ENCODE measurements around the gene SPAG9. TPM values are rescaled to one million over a fixed set of nuclear protein-coding genes. Genes with fewer than 3 reads are reported as not detected.
A peak's percentile ranks its signal among the peaks of the same experiment; 100 is the strongest.
"Not testable (repeated sequence)": the region's sequence is repeated elsewhere in the genome, so short reads cannot be mapped to it uniquely, and the experiment has no call there.

The SPAG9 gene
- total RNA-seq, 1 experiment from 2014 or later: 129 TPM

DNA sequence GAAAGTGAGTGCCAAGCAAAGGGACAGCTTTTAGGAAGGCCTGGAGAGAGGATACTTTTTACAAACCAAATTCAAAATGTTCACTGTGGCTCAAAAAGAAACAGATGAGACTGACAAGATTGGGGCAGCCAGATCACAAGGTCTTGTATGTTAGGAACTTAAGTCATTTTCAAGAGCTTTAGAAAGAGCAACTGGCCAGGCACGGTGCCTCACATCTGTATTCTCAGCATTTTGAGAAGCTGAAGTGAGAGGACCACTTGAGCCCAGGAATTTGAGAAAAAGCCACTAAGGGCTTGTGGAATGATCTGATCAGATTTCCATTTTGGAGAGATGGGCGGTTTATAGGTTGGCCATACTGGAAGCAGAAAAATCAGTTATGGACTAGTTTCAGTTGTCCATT, 17.2 kb downstream of the SPAG9 start:
- DNase-seq: no peak
- Mint-ChIP-seq H3K27ac (ENCODE audit: unreplicated experiment) (peak overlapping the region; percentile 31), H3K27me3 (ENCODE audit: unreplicated experiment) (no peaks in the 10 kb centered on the region), H3K36me3 (ENCODE audit: insufficient read depth, unreplicated experiment) (no peaks in the 10 kb centered on the region), H3K4me3 (ENCODE audit: low read depth, unreplicated experiment) (peak overlapping the region; percentile 27), H3K4me1 (ENCODE audit: low read depth, unreplicated experiment) (peaks cover 27% of the 10 kb centered on the region), H3K9me3 (ENCODE audit: low read depth, unreplicated experiment) (no peaks in the 10 kb centered on the region)
- BruUV-seq (replicated peaks): no TSS peak
- TF ChIP-seq, protein P1, sequence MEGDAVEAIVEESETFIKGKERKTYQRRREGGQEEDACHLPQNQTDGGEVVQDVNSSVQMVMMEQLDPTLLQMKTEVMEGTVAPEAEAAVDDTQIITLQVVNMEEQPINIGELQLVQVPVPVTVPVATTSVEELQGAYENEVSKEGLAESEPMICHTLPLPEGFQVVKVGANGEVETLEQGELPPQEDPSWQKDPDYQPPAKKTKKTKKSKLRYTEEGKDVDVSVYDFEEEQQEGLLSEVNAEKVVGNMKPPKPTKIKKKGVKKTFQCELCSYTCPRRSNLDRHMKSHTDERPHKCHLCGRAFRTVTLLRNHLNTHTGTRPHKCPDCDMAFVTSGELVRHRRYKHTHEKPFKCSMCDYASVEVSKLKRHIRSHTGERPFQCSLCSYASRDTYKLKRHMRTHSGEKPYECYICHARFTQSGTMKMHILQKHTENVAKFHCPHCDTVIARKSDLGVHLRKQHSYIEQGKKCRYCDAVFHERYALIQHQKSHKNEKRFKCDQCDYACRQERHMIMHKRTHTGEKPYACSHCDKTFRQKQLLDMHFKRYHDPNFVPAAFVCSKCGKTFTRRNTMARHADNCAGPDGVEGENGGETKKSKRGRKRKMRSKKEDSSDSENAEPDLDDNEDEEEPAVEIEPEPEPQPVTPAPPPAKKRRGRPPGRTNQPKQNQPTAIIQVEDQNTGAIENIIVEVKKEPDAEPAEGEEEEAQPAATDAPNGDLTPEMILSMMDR (IDR thresholded peaks at IDR 0.05; ENCODE audit: unreplicated experiment): no peak
- intact Hi-C loops (cut with micrococcal nuclease; ENCODE audit: unreplicated experiment): no loop called here
- CTCF ChIA-PET: interaction anchor here (0.7 kb wide), 1 partner anchor 793 kb away, joined by 4 read pairs; no protein-coding TSS in a partner anchor

DNA sequence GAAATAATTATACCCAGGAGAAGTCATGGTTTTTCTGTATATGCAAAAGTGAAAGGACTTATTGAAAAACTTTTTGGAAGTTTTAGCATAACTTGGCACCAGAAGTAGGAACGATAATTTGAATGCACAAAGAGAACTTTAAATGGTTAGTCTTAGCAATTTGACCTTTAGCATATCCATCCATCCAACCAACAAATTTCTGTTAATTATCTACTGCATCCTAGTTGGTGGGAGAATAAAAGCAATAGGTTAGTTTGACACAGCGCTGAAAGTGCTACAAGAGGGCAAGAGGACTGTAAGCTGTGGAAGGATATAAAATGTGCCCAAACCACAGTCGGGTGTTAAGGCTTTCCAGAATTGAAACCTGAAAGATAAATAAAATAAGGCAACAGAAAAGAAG, 17.6 kb downstream of the SPAG9 start:
- Mint-ChIP-seq H3K4me3 (ENCODE audit: low read depth, unreplicated experiment) (peak overlapping the region; percentile 27), H3K4me1 (ENCODE audit: low read depth, unreplicated experiment) (peaks cover 27% of the 10 kb centered on the region), H3K27me3 (ENCODE audit: unreplicated experiment) (no peaks in the 10 kb centered on the region), H3K9me3 (ENCODE audit: low read depth, unreplicated experiment) (no peaks in the 10 kb centered on the region), H3K27ac (ENCODE audit: unreplicated experiment) (peak overlapping the region; percentile 31), H3K36me3 (ENCODE audit: insufficient read depth, unreplicated experiment) (no peaks in the 10 kb centered on the region)
- CTCF ChIA-PET: interaction anchor here (0.6 to 0.7 kb wide), 2 partner anchors 10 to 792 kb away, joined by 4 to 5 read pairs; no protein-coding TSS in a partner anchor
- no peak for DNase-seq
- BruUV-seq (replicated peaks): no TSS peak
- TF ChIP-seq, protein P1 (IDR thresholded peaks at IDR 0.05; ENCODE audit: unreplicated experiment): no peak
- intact Hi-C loops (cut with micrococcal nuclease; ENCODE audit: unreplicated experiment): no loop called here

DNA sequence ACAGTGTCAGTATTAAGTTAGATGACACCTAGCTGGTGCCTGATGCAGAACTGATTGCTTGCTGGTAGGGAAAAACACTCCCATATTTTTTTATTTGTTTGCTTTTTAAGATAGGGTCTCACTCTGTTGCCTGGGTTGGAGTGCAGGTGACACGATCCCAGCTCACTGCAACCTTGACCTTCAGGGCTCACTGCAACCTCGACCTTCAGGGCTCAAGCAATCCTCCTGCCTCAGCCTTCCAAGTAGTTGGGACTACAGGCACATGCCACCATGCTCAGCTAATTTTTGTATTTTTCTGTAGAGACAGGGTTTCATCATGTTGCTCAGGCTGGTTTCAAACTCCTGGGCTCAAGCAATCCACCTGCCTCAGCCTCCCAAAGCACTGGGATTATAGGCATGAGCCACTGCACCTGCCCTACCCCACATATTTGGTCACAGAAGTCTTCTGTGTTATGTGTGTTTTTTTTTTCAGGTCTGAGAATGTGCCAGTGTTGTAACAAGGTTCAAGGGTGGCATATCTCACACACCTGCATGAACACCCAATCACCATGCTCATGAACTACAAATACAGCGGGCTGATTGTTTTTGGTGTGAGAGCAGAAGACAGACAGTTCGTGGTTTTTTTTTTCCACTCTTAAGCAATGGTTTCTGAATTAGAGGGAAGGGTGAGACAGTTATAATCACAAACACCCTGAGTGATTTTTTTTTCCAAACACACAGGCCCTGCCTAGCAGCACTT, 22.8 kb downstream of the SPAG9 start:
- DNase-seq: no peak
- TF ChIP-seq, protein P1 (IDR thresholded peaks at IDR 0.05; ENCODE audit: unreplicated experiment): no peak
- Mint-ChIP-seq H3K27ac (ENCODE audit: unreplicated experiment) (no peak overlapping the region), H3K36me3 (ENCODE audit: insufficient read depth, unreplicated experiment) (no peaks in the 10 kb centered on the region), H3K4me1 (ENCODE audit: low read depth, unreplicated experiment) (peaks cover 10% of the 10 kb centered on the region), H3K27me3 (ENCODE audit: unreplicated experiment) (no peaks in the 10 kb centered on the region), H3K4me3 (ENCODE audit: low read depth, unreplicated experiment) (no peak overlapping the region), H3K9me3 (ENCODE audit: low read depth, unreplicated experiment) (no peaks in the 10 kb centered on the region)
- intact Hi-C loops (cut with micrococcal nuclease; ENCODE audit: unreplicated experiment): no loop called here
- BruUV-seq (replicated peaks): no TSS peak
- CTCF ChIA-PET: interaction anchor here (0.6 to 0.7 kb wide), 2 partner anchors 12 to 384 kb away, joined by 3 read pairs; no protein-coding TSS in a partner anchor

DNA sequence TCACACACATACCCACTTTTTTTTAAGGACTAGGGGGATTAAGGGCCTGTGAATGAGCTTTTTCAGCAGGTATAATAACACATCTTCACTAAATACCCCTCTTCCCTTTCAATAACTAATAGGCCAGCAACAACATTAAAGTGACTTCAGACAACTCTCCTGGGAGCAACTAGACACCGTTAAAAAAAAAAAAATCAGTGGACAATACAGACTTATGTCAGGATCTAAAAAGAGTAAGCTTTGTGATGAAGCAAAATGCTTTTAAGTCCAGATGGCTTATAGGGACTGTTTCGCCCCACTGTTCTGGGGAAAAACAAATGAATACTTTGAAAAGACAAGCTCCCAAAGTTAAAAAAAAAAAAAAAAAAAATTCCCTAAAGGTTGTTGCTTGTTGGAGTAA, 29.0 kb downstream of the SPAG9 start:
- CTCF ChIA-PET: no interaction called here
- intact Hi-C loops (cut with micrococcal nuclease; ENCODE audit: unreplicated experiment): loop anchor here (5.0 kb wide), 1 partner anchor 34 kb away; no protein-coding TSS in a partner anchor
- TF ChIP-seq, protein P1 (IDR thresholded peaks at IDR 0.05; ENCODE audit: unreplicated experiment): no peak
- no peak for DNase-seq
- BruUV-seq (replicated peaks): no TSS peak
- Mint-ChIP-seq H3K36me3 (ENCODE audit: insufficient read depth, unreplicated experiment) (peaks cover 13% of the 10 kb centered on the region), H3K9me3 (ENCODE audit: low read depth, unreplicated experiment) (no peaks in the 10 kb centered on the region), H3K4me3 (ENCODE audit: low read depth, unreplicated experiment) (no peak overlapping the region), H3K4me1 (ENCODE audit: low read depth, unreplicated experiment) (peaks cover 30% of the 10 kb centered on the region), H3K27ac (ENCODE audit: unreplicated experiment) (no peak overlapping the region), H3K27me3 (ENCODE audit: unreplicated experiment) (no peaks in the 10 kb centered on the region)

DNA sequence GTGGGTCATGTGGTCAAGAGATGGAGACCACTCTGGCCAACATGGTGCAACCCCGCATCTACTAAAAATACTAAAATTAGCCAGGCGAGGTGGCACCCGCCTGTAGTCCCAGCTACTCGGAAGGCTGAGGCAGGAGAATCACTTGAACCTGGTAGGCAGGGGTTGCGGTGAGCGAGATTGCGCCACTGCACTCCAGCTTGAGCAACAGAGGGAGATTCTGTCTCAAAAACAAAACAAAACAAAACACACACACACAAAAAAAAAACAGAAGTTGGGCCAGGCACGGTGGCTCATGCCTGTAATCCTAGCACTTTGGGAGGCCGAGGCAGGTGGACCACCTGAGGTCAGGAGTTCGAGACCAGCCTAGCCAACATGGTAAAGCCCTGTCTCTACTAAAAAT, 31.8 kb downstream of the SPAG9 start:
- H3K4me3 Mint-ChIP-seq (ENCODE audit: low read depth, unreplicated experiment); intact Hi-C loops (cut with micrococcal nuclease; ENCODE audit: unreplicated experiment); BruUV-seq (replicated peaks); DNase-seq; H3K27ac Mint-ChIP-seq (ENCODE audit: unreplicated experiment); H3K9me3 Mint-ChIP-seq (ENCODE audit: low read depth, unreplicated experiment); H3K27me3 Mint-ChIP-seq (ENCODE audit: unreplicated experiment): not testable (repeated sequence)
- peaks cover 24% of the 10 kb centered on the region for H3K4me1 Mint-ChIP-seq (ENCODE audit: low read depth, unreplicated experiment)
- CTCF ChIA-PET: interaction anchor here (0.7 kb wide), 2 partner anchors 26 to 249 kb away, joined by 3 to 6 read pairs; no protein-coding TSS in a partner anchor
- H3K36me3 Mint-ChIP-seq (ENCODE audit: insufficient read depth, unreplicated experiment): peaks cover 13% of the 10 kb centered on the region

Measured in Calu3 (cell line).